Activated CD8-positive, alpha-beta T cell treated with anti-CD3 and anti-CD28 coated beads, Interleukin-2, amount 10 ng/mL, durations not matched to agents 7 days and 5 days (primary cell): ENCODE measurements around the gene METTL24. TPM values are rescaled to one million over a fixed set of nuclear protein-coding genes. Genes with fewer than 3 reads are reported as not detected.
"Not testable (repeated sequence)": the region's sequence is repeated elsewhere in the genome, so short reads cannot be mapped to it uniquely, and the experiment has no call there.

ENCODE experiments used
- ATAC-seq: fragments of 150-1000 bp; cut with Tn5 transposase; one replicate; pipeline ENCODE4 v1.10.0; 2021; ENCODE audit warnings: moderate library complexity
- CTCF ChIA-PET: fragments of 350-600 bp; sonication (Branson Sonifier 250); formaldehyde crosslinking; loops from one replicate; lab custom pipeline; 2021; ENCODE audit warnings: antibody characterized with exemption; lab: Charles Lee
- POLR2A ChIA-PET: fragments of 350-600 bp; sonication (Branson Sonifier 250); formaldehyde crosslinking; loops from one replicate; lab custom pipeline; 2021; ENCODE audit warnings: antibody characterized with exemption; lab: Charles Lee
- DNase-seq: peaks from one replicate; pipeline ENCODE4 v3.0.0-alpha.2; 2020
- H3K27ac Mint-ChIP-seq: one replicate; pipeline ENCODE4 v1.8.0; 2021; ENCODE audit warnings: mild to moderate bottlenecking, mixed read lengths
- H3K27me3 Mint-ChIP-seq: one replicate; pipeline ENCODE4 v1.8.0; 2021; ENCODE audit warnings: low read depth, mixed read lengths
- H3K36me3 Mint-ChIP-seq: one replicate; pipeline ENCODE4 v1.8.0; 2021; ENCODE audit warnings: low read depth, mixed read lengths
- H3K4me1 Mint-ChIP-seq: one replicate; pipeline ENCODE4 v1.8.0; 2021; ENCODE audit warnings: low read depth, mixed read lengths
- H3K4me3 Mint-ChIP-seq: one replicate; pipeline ENCODE4 v1.8.0; 2021; ENCODE audit warnings: mild to moderate bottlenecking, mixed read lengths
- H3K9me3 Mint-ChIP-seq: one replicate; pipeline ENCODE4 v1.8.0; 2022; ENCODE audit warnings: mixed read lengths; ENCODE audit not compliant: insufficient read depth
- total RNA-seq, 2 experiments: library from RNA; stranded (reverse); gene quantifications; one replicate each; pipeline ENCODE4 v1.2.3, GENCODE V29; 2021

METTL24 gene
- total RNA-seq, 2 experiments from 2014 or later = not detected

- H3K4me3 Mint-ChIP-seq, ATAC-seq, H3K36me3 Mint-ChIP-seq, H3K4me1 Mint-ChIP-seq, POLR2A ChIA-PET, DNase-seq, H3K9me3 Mint-ChIP-seq, CTCF ChIA-PET, H3K27me3 Mint-ChIP-seq, H3K27ac Mint-ChIP-seq: not testable (repeated sequence)
Observed at GRCh38 chr6:110244621-110245020, 113.5 kb downstream of the METTL24 start.

DNA sequence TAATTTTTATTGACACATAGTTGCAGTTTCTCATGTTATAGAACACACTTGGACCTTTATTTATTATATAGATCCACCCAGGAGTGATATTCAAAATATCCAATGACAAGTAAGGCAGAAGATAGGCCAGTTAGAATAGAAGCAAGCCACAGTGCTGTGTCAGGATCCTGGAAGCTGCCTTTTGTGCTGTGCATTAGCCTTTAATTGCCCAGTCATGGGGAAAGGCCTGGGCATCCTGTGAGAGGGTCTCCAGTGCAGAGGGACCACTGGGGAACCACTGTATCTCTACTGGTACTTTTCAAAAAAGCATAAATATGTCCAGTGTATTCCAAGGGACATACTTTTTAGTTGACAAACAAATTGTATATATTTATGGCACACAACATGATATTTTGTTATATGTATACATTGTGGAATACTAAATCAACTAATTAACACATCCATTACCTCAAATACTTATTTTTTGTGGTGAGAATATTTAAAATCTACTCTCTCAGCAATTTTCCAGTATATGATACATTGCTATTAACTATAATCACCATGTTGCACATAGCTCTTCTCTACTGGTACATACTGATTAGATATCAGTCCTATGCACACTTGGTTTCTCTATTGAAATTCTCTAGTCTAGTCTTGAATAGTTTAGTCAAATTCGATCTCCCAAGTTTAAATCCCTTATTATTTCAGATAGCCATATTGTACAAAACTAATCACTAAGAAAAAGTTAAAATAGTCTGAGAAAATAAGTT lies 118.4 kb downstream of the METTL24 start:
- ATAC-seq (no peak), DNase-seq (no peak)
- ChIA-PET POLR2A (no interaction called here), CTCF (no interaction called here)
- Mint-ChIP-seq H3K27ac (no peak overlapping the region), H3K4me1 (no peaks in the 10 kb centered on the region), H3K4me3 (no peak overlapping the region), H3K36me3 (peaks cover 21% of the 10 kb centered on the region), H3K27me3 (no peaks in the 10 kb centered on the region), H3K9me3 (no peaks in the 10 kb centered on the region)

DNA sequence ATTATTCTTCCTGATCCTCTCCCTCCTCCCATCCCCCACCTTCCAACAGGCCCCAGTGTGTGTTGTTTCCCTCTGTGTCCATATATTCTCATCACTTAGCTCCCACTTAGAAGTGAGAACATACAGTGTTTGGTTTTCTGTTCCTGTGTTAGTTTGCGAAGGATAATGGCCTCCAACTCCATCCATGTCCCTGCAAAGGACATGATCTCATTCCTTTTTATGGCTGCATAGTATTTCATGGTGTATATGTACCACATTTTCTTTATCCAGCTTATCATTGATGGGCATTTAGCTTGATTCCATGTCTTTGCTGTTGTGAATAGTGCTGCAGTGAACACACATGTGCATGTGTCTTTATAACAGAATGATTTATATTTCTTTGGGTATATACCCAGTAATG lies 122.1 kb downstream of the METTL24 start:
- H3K4me1 Mint-ChIP-seq, POLR2A ChIA-PET, H3K9me3 Mint-ChIP-seq, H3K27ac Mint-ChIP-seq, H3K27me3 Mint-ChIP-seq, CTCF ChIA-PET, DNase-seq, ATAC-seq, H3K4me3 Mint-ChIP-seq: not testable (repeated sequence)
- peaks cover 23% of the 10 kb centered on the region for H3K36me3 Mint-ChIP-seq

- ATAC-seq = peak; percentile 94
- peak; percentile 25 for DNase-seq
- H3K4me1 Mint-ChIP-seq = peaks cover 7% of the 10 kb centered on the region
- ChIA-PET POLR2A (interaction anchor here (0.6 kb wide), 1 partner anchor 104 kb away, joined by 3 read pairs; no protein-coding TSS in a partner anchor), CTCF (interaction anchor here (1.1 to 1.7 kb wide), 3 partner anchors 55 to 194 kb away, joined by 3 to 5 read pairs (median 3); no protein-coding TSS in a partner anchor)
- peaks cover 29% of the 10 kb centered on the region for H3K36me3 Mint-ChIP-seq
- H3K9me3 Mint-ChIP-seq = no peaks in the 10 kb centered on the region
- H3K27me3 Mint-ChIP-seq = no peaks in the 10 kb centered on the region
- H3K4me3 Mint-ChIP-seq = no peak overlapping the region
- no peak overlapping the region for H3K27ac Mint-ChIP-seq
Observed at GRCh38 chr6:110233770-110234374, 124.3 kb downstream of the METTL24 start.

- peaks cover 26% of the 10 kb centered on the region for H3K36me3 Mint-ChIP-seq
- H3K4me3 Mint-ChIP-seq = no peak overlapping the region
- peaks cover 7% of the 10 kb centered on the region for H3K4me1 Mint-ChIP-seq
- DNase-seq (no peak), ATAC-seq (no peak)
- no peaks in the 10 kb centered on the region for H3K27me3 Mint-ChIP-seq
- H3K27ac Mint-ChIP-seq = no peak overlapping the region
- POLR2A ChIA-PET = no interaction called here
- H3K9me3 Mint-ChIP-seq = no peaks in the 10 kb centered on the region
- CTCF ChIA-PET = interaction anchor here (1.7 kb wide), 1 partner anchor 110 kb away, joined by 3 read pairs; no protein-coding TSS in a partner anchor
Observed at GRCh38 chr6:110232450-110232849, 125.7 kb downstream of the METTL24 start.

DNA sequence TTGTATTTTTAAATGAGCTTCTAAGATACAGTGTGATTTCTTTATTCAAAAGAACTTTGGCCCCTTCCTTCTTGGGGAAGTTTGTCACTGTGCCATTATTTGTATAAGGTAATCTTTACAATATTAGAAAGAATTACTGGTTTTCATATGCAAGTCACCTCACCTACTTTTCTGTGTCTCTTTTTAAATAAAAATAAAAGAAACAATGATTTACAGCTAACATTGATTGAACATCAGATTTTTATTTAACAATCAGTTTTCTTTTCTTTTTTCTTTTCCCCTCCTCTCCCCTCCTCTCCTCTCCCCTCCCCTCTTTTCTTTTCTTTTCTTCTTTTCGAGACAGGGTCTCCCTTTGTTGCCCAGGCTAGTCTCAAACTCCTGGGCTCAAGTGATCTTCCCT lies 131.9 kb downstream of the METTL24 start:
- H3K4me1 Mint-ChIP-seq = no peaks in the 10 kb centered on the region
- no peak overlapping the region for H3K4me3 Mint-ChIP-seq
- CTCF ChIA-PET = no interaction called here
- no peak overlapping the region for H3K27ac Mint-ChIP-seq
- peaks cover 17% of the 10 kb centered on the region for H3K36me3 Mint-ChIP-seq
- no peaks in the 10 kb centered on the region for H3K27me3 Mint-ChIP-seq
- DNase-seq (no peak), ATAC-seq (no peak)
- POLR2A ChIA-PET = no interaction called here
- no peaks in the 10 kb centered on the region for H3K9me3 Mint-ChIP-seq

DNA sequence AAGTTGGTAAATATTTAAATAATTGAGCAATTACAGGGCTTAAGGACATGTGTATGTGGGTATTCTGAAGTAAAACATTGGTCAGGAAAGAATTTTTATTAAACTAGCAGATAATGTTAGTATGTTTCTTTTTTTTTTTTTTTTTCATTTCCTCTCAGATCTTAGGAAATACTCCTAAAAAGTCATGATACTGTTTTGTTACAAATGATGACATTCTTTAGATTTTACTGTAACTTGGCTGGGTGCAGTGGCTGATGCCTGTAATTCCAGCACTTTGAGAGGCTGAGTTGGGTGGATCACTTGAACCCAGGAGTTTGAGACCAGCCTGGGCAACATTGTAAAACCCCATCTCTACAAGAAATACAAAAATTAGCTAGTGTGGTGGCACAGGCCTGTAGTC lies 136.4 kb downstream of the METTL24 start:
- Mint-ChIP-seq H3K27me3 (no peaks in the 10 kb centered on the region), H3K4me1 (no peaks in the 10 kb centered on the region), H3K27ac (no peak overlapping the region), H3K9me3 (no peaks in the 10 kb centered on the region), H3K4me3 (no peak overlapping the region), H3K36me3 (peaks cover 35% of the 10 kb centered on the region)
- DNase-seq (no peak), ATAC-seq (no peak)
- ChIA-PET CTCF (no interaction called here), POLR2A (no interaction called here)

GRCh38 chr6:110217266-110217665 lies 140.9 kb downstream of the METTL24 start:
- POLR2A ChIA-PET = no interaction called here
- Mint-ChIP-seq H3K36me3 (peaks cover 54% of the 10 kb centered on the region), H3K27me3 (no peaks in the 10 kb centered on the region), H3K9me3 (no peaks in the 10 kb centered on the region), H3K4me3 (no peak overlapping the region), H3K4me1 (no peaks in the 10 kb centered on the region), H3K27ac (no peak overlapping the region)
- ATAC-seq = no peak
- no peak for DNase-seq
- CTCF ChIA-PET = interaction anchor here (0.8 to 1.1 kb wide), 3 partner anchors 31 to 951 kb away, joined by 3 to 4 read pairs (median 3); no protein-coding TSS in a partner anchor

GRCh38 chr6:110216140-110216539 lies 142.0 kb downstream of the METTL24 start:
- Mint-ChIP-seq H3K36me3 (peaks cover 58% of the 10 kb centered on the region), H3K27ac (no peak overlapping the region), H3K9me3 (no peaks in the 10 kb centered on the region), H3K4me1 (no peaks in the 10 kb centered on the region), H3K27me3 (no peaks in the 10 kb centered on the region), H3K4me3 (no peak overlapping the region)
- ATAC-seq = no peak
- no peak for DNase-seq
- ChIA-PET CTCF (interaction anchor here (0.8 kb wide), 1 partner anchor 125 kb away, joined by 3 read pairs; no protein-coding TSS in a partner anchor), POLR2A (interaction anchor here (0.6 to 1.2 kb wide), 2 partner anchors 35 to 39 kb away, joined by 3 read pairs; no protein-coding TSS in a partner anchor)

DNA sequence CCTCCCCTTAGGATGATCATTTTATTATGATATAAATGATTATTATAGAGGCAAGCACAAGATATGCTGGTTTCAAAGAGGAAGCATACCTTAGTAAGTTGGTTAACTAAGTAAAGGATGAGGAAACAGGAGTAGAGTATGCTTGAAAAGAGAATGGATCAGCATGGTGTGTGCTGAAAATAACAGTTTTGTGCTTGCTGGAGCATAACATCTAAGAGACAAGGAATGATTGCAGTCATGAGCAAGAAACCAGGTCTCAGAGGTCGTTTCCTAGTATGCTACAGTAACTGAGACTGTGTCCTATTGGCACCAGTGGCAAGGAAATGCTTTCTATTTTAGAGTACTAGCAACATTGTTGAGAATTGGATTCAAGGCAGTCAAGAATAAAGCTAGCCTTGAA lies 143.8 kb downstream of the METTL24 start:
- POLR2A ChIA-PET = no interaction called here

GRCh38 chr6:110211753-110212152 lies 146.4 kb downstream of the METTL24 start:
- CTCF ChIA-PET = interaction anchor here (1.8 kb wide), 1 partner anchor 32 kb away, joined by 3 read pairs; the partner anchor contains the start of gene CDC40

More for the DNA sequence above, 143.8 kb downstream of the METTL24 start:
- DNase-seq (no peak), ATAC-seq (no peak)
- Mint-ChIP-seq H3K36me3 (peaks cover 51% of the 10 kb centered on the region), H3K4me3 (no peak overlapping the region), H3K27ac (no peak overlapping the region), H3K27me3 (no peaks in the 10 kb centered on the region), H3K9me3 (no peaks in the 10 kb centered on the region), H3K4me1 (no peaks in the 10 kb centered on the region)
- CTCF ChIA-PET = interaction anchor here (1.4 to 1.8 kb wide), 2 partner anchors 11 to 177 kb away, joined by 3 to 5 read pairs; no protein-coding TSS in a partner anchor

GRCh38 chr6:110207652-110208051 lies 150.5 kb downstream of the METTL24 start:
- Mint-ChIP-seq H3K27ac (no peak overlapping the region), H3K4me3 (no peak overlapping the region), H3K27me3 (no peaks in the 10 kb centered on the region), H3K9me3 (no peaks in the 10 kb centered on the region), H3K36me3 (peaks cover 26% of the 10 kb centered on the region), H3K4me1 (peaks cover 4% of the 10 kb centered on the region)
- ChIA-PET POLR2A (no interaction called here), CTCF (interaction anchor here (1.7 kb wide), 1 partner anchor 28 kb away, joined by 5 read pairs; the partner anchor contains the start of gene CDC40)
- ATAC-seq (no peak), DNase-seq (no peak)

More at GRCh38 chr6:110211753-110212152, 146.4 kb downstream of the METTL24 start:
- Mint-ChIP-seq H3K4me1 (no peaks in the 10 kb centered on the region), H3K27me3 (no peaks in the 10 kb centered on the region), H3K4me3 (no peak overlapping the region), H3K9me3 (no peaks in the 10 kb centered on the region), H3K36me3 (peaks cover 47% of the 10 kb centered on the region), H3K27ac (no peak overlapping the region)
- ATAC-seq (no peak), DNase-seq (no peak)
- POLR2A ChIA-PET = no interaction called here
